HG03378 (cell line): ENCODE data around the gene ARHGAP30.
A peak's percentile ranks its signal among the peaks of the same experiment; 100 is the strongest.
"Not testable (repeated sequence)": the region's sequence is repeated elsewhere in the genome, so short reads cannot be mapped to it uniquely, and the experiment has no call there.

Experiments used
- ATAC-seq: cut with Tn5 transposase; IDR thresholded peaks from one replicate; pipeline ENCODE4 v1.9.1; 2021; ENCODE audit warnings: mild to moderate bottlenecking, moderate library complexity; ENCODE audit not compliant: unreplicated experiment

Gene ARHGAP30

GRCh38 chr1:161044535-161044907 lies 25.2 kb downstream of the ARHGAP30 start:
- no peak for ATAC-seq

DNA sequence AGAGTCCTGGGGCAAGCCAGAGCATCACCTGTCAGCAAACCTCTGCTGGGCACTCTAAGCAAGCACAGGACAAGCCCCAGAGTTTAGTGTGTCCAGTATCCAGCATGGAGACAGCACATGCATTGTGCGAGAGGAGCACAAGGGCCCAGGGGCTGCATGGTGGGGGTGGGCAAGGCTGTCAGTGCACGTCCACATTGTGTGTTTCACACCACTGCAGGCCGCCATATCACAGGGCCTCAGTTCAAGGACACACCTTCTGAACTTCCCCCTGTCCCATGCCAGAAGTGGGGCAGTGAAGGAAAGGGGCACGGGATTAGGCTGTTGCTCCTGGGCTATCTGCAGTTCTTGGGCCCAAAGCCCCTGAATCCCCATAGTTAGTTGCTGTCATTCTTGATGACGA lies 30.1 kb downstream of the ARHGAP30 start:
- no peak for ATAC-seq

DNA sequence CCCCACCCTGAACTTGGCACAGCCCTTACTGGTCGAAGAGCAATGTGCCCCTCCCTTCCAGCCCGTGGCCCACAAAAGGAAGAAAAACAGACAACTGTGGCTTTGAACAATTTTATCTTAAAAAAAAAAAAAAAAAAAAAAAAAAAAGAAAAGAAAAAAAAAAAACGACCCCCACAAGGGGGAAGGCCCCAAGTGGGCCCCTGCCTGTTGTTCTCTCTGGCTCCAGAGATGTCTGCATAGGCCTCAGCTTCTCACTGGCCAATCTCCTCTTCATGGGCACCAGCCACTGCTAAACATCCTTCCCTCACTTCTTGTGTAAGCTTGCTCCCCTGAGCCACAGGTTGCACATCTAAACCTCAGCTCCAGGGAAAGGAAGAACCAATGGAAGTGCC lies 30.5 kb downstream of the ARHGAP30 start:
- ATAC-seq: no peak

DNA sequence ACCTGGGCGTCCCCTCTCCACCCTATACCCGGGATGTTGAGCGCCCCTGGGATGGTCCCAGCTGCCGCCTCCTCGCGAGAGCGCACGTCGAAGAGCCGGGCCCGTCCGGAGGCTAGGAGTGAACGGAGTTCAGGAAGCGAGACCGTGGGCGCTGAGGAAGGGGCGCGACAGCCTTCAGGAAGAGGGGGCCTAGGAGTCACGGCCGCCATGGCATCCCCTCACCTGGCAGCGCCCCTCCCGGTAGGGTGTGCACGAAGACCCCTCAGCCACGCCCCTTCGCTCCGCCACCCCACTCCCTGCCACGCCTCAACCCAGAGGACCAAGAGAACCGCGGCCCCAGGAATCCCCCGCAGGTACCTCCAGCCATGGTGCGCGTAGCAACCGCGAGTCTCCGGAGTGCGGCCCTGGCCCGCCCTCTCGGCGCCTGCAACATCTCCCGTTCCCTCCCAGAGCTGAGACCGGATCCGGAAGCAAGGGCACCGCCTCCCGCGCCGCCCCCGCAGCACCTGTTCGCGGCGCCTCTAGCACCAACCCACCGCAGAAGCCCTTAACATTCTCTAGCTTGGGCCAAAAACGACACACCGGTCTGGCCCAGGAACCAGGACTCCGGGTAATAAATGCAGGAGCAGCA lies 31.1 kb downstream of the ARHGAP30 start, which contains the start of gene TSTD1:
Gene TSTD1, minus strand, starts transcription at position 442 of the 631 bp plus-strand sequence. Its CDS starts 75 bp downstream, at position 367.
- peak; percentile 76 for ATAC-seq

- no peak for ATAC-seq
These were observed 31.8 kb downstream of the ARHGAP30 start for GRCh38 chr1:161037661-161038522.

GRCh38 chr1:161033751-161034150 lies 35.9 kb downstream of the ARHGAP30 start:
- no peak for ATAC-seq

- ATAC-seq: no peak
These were observed 37.3 kb downstream of the ARHGAP30 start for GRCh38 chr1:161032409-161032808.

- ATAC-seq: no peak
These were observed 37.8 kb downstream of the ARHGAP30 start for GRCh38 chr1:161031874-161032273.

- not testable (repeated sequence) for ATAC-seq
These were observed 40.2 kb downstream of the ARHGAP30 start for GRCh38 chr1:161029466-161029865.

GRCh38 chr1:161026954-161027353 lies 42.7 kb downstream of the ARHGAP30 start:
- ATAC-seq: not testable (repeated sequence)

GRCh38 chr1:161022432-161022831 lies 47.3 kb downstream of the ARHGAP30 start:
- not testable (repeated sequence) for ATAC-seq

- ATAC-seq: no peak
These were observed 47.7 kb downstream of the ARHGAP30 start for GRCh38 chr1:161021970-161022353.

DNA sequence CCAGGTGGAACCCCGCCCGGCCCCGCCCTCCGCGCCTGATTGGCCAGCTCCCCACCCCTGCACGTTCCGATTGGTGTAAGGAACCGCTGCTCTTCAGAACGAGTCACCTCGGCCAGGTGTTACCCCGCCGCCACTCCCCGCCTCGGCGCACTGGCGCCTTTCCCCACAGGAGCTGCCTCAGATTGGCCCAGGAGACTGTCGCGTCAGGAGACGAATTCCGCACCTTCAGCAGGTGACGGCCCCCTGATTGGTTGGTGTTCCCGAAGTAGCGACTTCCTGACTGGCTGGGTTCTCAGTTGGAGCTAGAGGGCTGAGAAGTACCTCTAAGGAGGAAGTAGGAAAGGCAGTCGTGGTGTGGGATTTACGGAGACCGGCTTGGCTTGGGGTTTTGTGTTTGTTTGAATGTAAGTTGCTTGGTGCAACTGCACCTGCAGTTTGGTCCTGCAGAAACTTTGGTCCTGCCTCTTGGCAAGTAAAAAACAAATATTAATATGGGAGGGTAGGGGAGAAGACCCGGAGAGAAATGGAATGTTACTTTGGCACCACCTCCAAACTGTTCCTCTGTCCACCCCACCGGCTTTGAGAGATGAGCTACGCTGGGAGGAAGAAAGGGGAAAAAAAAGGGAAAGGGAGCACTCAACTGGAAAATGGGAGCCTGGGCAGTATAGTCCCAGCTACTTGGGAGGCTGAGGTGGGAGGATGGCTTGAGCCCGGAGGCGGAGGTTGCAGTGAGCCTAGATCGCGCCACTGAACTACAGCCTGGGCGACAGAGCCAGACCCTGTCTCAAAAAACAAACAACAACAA lies 48.3 kb downstream of the ARHGAP30 start:
- peak; percentile 72 for ATAC-seq

- ATAC-seq: peak; percentile 33
These were observed 49.1 kb downstream of the ARHGAP30 start, which contains the start of gene F11R for GRCh38 chr1:161020509-161021164. Gene F11R (minus strand): TSS chr1:161021152. CDS start chr1:161021073, 79 bp downstream.

DNA sequence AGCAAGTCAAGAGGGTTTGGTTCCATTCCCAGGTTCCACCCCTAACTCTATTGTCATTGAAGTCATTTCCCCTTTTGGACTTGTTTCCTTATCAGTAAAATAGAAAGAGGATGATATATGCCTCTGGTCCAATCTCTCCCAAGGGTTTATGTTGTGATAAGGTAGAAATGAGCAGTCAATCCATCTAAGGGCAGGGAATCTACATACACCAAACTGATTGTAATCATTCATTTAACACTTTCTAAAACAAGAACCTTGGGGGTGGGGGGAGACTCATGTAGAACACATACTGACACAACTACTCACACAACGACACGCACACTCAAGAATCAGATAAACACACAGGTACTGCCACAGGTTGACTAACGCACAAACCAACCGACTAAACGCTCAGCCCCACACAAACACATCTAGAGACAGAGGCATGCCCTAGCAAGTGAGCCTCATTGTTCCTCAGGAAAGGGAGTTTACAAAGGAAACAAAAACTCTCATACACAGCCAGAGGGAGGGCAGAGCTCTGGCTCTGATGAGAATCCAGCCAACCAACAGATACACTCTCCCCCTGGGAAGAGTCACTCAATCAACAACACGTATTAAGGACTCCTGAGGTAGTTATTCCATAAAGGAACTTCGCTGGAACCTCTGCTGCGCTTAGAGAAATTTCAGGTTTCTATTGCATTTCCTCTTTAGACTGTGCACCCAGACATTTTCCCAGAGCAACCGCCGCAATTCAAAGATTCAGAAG lies 49.8 kb downstream of the ARHGAP30 start:
- no peak for ATAC-seq

- ATAC-seq: not testable (repeated sequence)
These were observed 50.5 kb downstream of the ARHGAP30 start for GRCh38 chr1:161019111-161019660.

DNA sequence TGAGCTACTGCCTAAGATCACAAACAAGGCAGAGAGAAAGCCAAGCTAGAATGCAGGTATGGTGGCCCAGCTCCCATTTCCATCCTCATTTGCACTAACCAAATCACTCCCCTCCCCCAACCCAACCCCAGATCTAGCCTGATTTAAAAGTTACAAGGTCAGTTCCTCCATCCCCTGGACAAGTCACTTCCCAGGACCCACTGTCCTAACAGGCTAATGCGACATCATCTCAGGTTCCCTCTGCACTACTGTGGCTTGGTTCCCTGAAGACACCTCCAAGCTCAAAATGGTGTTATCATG lies 51.1 kb downstream of the ARHGAP30 start:
- no peak for ATAC-seq

- ATAC-seq: no peak
These were observed 51.7 kb downstream of the ARHGAP30 start for GRCh38 chr1:161017756-161018630.

DNA sequence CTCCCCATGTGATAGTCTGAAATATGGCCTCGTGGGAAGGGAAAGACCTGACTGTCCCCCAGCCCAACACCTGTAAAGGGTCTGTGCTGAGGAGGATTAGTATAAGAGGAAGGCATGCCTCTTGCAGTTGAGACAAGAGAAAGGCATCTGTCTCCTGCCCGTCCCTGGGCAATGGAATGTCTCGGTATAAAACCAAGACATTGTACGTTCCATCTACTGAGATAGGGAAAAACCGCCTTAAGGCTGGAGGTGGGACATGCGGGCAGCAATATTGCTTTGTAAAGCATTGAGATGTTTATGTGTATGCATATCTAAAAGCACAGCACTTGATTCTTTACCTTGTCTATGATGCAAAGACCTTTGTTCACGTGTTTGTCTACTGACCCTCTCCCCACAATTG lies 52.5 kb downstream of the ARHGAP30 start:
- not testable (repeated sequence) for ATAC-seq
